ENCODE data around the gene A4GALT.

DNA sequence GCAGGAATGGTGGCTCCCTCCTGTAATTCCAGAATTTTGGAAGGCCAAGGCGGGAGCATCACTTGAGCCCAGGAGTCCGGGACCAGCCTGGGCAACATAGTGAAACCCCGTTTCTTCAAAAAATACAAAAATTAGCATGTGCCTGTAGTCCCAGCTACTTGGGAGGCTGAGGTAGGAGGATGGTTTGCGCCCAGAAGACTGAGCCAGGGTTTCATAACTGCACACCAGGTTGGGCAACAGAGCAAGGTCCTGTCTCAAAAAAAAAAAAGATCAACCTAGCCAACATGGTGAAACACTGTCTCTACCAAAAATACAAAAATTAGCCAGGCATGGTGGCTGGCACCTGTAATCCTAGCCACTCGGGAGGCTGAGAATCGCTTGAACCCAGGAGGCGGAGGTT, 6.4 kb downstream of the A4GALT start:
- TF ChIP-seq, protein P1, sequence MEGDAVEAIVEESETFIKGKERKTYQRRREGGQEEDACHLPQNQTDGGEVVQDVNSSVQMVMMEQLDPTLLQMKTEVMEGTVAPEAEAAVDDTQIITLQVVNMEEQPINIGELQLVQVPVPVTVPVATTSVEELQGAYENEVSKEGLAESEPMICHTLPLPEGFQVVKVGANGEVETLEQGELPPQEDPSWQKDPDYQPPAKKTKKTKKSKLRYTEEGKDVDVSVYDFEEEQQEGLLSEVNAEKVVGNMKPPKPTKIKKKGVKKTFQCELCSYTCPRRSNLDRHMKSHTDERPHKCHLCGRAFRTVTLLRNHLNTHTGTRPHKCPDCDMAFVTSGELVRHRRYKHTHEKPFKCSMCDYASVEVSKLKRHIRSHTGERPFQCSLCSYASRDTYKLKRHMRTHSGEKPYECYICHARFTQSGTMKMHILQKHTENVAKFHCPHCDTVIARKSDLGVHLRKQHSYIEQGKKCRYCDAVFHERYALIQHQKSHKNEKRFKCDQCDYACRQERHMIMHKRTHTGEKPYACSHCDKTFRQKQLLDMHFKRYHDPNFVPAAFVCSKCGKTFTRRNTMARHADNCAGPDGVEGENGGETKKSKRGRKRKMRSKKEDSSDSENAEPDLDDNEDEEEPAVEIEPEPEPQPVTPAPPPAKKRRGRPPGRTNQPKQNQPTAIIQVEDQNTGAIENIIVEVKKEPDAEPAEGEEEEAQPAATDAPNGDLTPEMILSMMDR (IDR thresholded peaks at IDR 0.05) = no peak
- no peak for TF ChIP-seq POLR2A (IDR thresholded peaks at IDR 0.05)
- no peak for TF ChIP-seq POLR2AphosphoS5 (IDR thresholded peaks at IDR 0.05)
